Natural killer cell treated with Interleukin-12 subunit alpha and Interleukin-12 subunit beta and Interleukin-15 and Interleukin-18, amount 100 ng/mL, for 72 hours (primary cell): ENCODE measurements around the gene AP1G2. TPM values are rescaled to one million over a fixed set of nuclear protein-coding genes. Genes with fewer than 3 reads are reported as not detected.
"Not testable (repeated sequence)": the region's sequence is repeated elsewhere in the genome, so short reads cannot be mapped to it uniquely, and the experiment has no call there.

Experiments used
- ATAC-seq, 2 donors: fragments of 150-1000 bp; cut with Tn5 transposase in 1 of 2; sonication (Bioruptor Pico), chemical (Tn5 transposase) in 1 of 2; 2 replicates each; pipeline ENCODE4 v1.10.0; 2021
- DNase-seq: peaks from one replicate; pipeline ENCODE4 v3.0.0; 2022; ENCODE audit warnings: low spot score
- H3K27ac Mint-ChIP-seq, 2 donors: 1 replicate in 1 of 2; 2 replicates in 1 of 2; pipeline ENCODE4 v1.8.0; 2022; ENCODE audit warnings: mixed read lengths in 2 of 2, mild to moderate bottlenecking in 1 of 2, moderate library complexity in 1 of 2
- H3K27me3 Mint-ChIP-seq, 2 donors: 1 replicate in 1 of 2; 2 replicates in 1 of 2; pipeline ENCODE4 v1.8.0; 2022; ENCODE audit warnings: mixed read lengths in 2 of 2
- H3K36me3 Mint-ChIP-seq: one replicate; pipeline ENCODE4 v1.8.0; 2022; ENCODE audit warnings: mixed read lengths
- H3K4me1 Mint-ChIP-seq, 2 donors: 1 replicate in 1 of 2; 2 replicates in 1 of 2; pipeline ENCODE4 v1.8.0; 2022; ENCODE audit warnings: low read depth in 2 of 2, mixed read lengths in 2 of 2, mild to moderate bottlenecking in 1 of 2
- H3K4me3 Mint-ChIP-seq: one replicate; pipeline ENCODE4 v1.8.0; 2022; ENCODE audit warnings: mixed read lengths
- H3K9me3 Mint-ChIP-seq: 2 replicates; pipeline ENCODE4 v1.8.0; 2022; ENCODE audit warnings: mixed read lengths
- total RNA-seq, 2 donors: library from RNA; stranded (reverse); gene quantifications; one replicate each; pipeline ENCODE4 v1.2.3, GENCODE V29; 2022

Gene AP1G2
- total RNA-seq, 2 donors from 2014 or later: 151 to 229 TPM

- DNase-seq (no peak), ATAC-seq (peak; percentile 76 to 90)
- H3K27ac Mint-ChIP-seq: peak overlapping the region; percentile 29 to 63
- H3K27me3 Mint-ChIP-seq: no peaks in the 10 kb centered on the region
- H3K9me3 Mint-ChIP-seq: peaks cover 4% of the 10 kb centered on the region
- H3K4me3 Mint-ChIP-seq: peak overlapping the region; percentile 33
- peaks cover 5% of the 10 kb centered on the region for H3K36me3 Mint-ChIP-seq
- peaks cover 35 to 38% of the 10 kb centered on the region in 2 donors for H3K4me1 Mint-ChIP-seq
These were observed 38.5 kb upstream of the AP1G2 start for GRCh38 chr14:23605931-23606585.

GRCh38 chr14:23604675-23605170, 37.1 kb upstream of the AP1G2 start:
- DNase-seq (no peak), ATAC-seq (no peak)
- H3K36me3 Mint-ChIP-seq: peaks cover 5% of the 10 kb centered on the region
- no peak overlapping the region for H3K27ac Mint-ChIP-seq
- H3K9me3 Mint-ChIP-seq: peaks cover 4% of the 10 kb centered on the region
- no peaks in the 10 kb centered on the region for H3K27me3 Mint-ChIP-seq
- no peak overlapping the region for H3K4me3 Mint-ChIP-seq
- peaks cover 22 to 24% of the 10 kb centered on the region in 2 donors for H3K4me1 Mint-ChIP-seq

- Mint-ChIP-seq H3K27ac (no peak overlapping the region), H3K36me3 (peaks cover 4% of the 10 kb centered on the region), H3K27me3 (peaks cover 0 to 2% of the 10 kb centered on the region in 2 donors), H3K4me1 (peaks cover 20 to 21% of the 10 kb centered on the region in 2 donors), H3K9me3 (peaks cover 4% of the 10 kb centered on the region), H3K4me3 (no peak overlapping the region)
- ATAC-seq (no peak), DNase-seq (no peak)
These were observed 36.6 kb upstream of the AP1G2 start for GRCh38 chr14:23604148-23604547.

DNA sequence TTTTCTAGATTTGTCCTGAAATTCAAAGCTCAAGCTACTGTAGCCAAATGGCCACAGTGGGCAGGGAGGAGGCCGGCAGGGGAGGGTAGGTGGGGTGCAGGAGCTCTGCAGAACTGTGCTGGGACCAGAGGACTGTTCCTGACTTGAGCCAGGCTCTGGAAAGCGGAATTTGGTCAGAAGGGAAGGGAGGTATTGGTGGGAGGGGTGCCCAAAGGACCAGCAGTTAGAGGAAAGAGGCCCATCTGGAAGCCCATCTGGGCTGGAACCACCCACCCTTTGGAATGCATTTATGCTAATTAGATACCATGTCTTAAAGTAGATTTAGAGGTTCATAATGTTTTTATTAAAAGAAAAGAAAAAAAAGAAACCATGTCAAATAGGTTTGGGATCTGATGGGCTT, 35.5 kb upstream of the AP1G2 start:
- Mint-ChIP-seq H3K36me3 (no peaks in the 10 kb centered on the region), H3K27ac (no peak overlapping the region), H3K9me3 (no peaks in the 10 kb centered on the region), H3K4me1 (peaks cover 15% of the 10 kb centered on the region in 2 donors), H3K4me3 (no peak overlapping the region), H3K27me3 (peaks cover 0 to 2% of the 10 kb centered on the region in 2 donors)
- DNase-seq (no peak), ATAC-seq (no peak)

GRCh38 chr14:23602181-23603095, 34.8 kb upstream of the AP1G2 start:
- no peak for DNase-seq
- Mint-ChIP-seq H3K9me3 (no peaks in the 10 kb centered on the region), H3K4me1 (peaks cover 14 to 15% of the 10 kb centered on the region in 2 donors), H3K4me3 (no peak overlapping the region), H3K27me3 (peaks cover 0 to 2% of the 10 kb centered on the region in 2 donors), H3K27ac (no peak overlapping the region), H3K36me3 (no peaks in the 10 kb centered on the region)
- ATAC-seq: no peak

DNA sequence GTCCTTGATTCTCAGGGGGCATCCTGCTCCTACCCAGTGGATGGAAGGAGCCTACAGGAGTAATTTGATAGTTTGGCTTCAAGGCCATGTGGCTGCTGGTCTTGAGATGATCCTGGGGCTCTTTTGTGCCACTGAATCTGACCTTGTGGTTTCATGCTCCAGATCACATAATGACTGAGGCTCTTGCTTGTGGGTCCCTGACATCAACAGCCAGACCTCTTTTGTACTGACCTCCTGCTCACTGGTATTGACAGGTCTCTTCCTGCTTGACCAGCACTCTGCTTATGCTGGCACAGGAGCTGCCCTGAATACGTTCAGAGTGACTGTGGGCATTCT, 34.2 kb upstream of the AP1G2 start:
- Mint-ChIP-seq H3K27ac (no peak overlapping the region), H3K27me3 (peaks cover 2 to 5% of the 10 kb centered on the region in 2 donors), H3K4me3 (no peak overlapping the region), H3K36me3 (no peaks in the 10 kb centered on the region), H3K4me1 (peaks cover 12 to 15% of the 10 kb centered on the region in 2 donors), H3K9me3 (no peaks in the 10 kb centered on the region)
- ATAC-seq: no peak
- no peak for DNase-seq

GRCh38 chr14:23601424-23601823, 33.8 kb upstream of the AP1G2 start:
- no peaks in the 10 kb centered on the region for H3K9me3 Mint-ChIP-seq
- peaks cover 8 to 11% of the 10 kb centered on the region in 2 donors for H3K4me1 Mint-ChIP-seq
- no peak for DNase-seq
- no peaks in the 10 kb centered on the region for H3K36me3 Mint-ChIP-seq
- H3K27ac Mint-ChIP-seq: no peak overlapping the region
- ATAC-seq: no peak
- H3K4me3 Mint-ChIP-seq: no peak overlapping the region
- H3K27me3 Mint-ChIP-seq: peaks cover 2 to 8% of the 10 kb centered on the region in 2 donors

GRCh38 chr14:23600806-23601205, 33.2 kb upstream of the AP1G2 start:
- Mint-ChIP-seq H3K9me3 (no peaks in the 10 kb centered on the region), H3K4me3 (no peak overlapping the region), H3K36me3 (no peaks in the 10 kb centered on the region), H3K4me1 (peaks cover 4 to 5% of the 10 kb centered on the region in 2 donors), H3K27me3 (peaks cover 2 to 8% of the 10 kb centered on the region in 2 donors), H3K27ac (no peak overlapping the region)
- DNase-seq (no peak), ATAC-seq (no peak)

GRCh38 chr14:23600322-23600707, 32.7 kb upstream of the AP1G2 start:
- Mint-ChIP-seq H3K36me3 (no peaks in the 10 kb centered on the region), H3K27ac (no peak overlapping the region), H3K9me3 (no peaks in the 10 kb centered on the region), H3K4me1 (no peaks in the 10 kb centered on the region), H3K4me3 (no peak overlapping the region), H3K27me3 (peaks cover 2 to 8% of the 10 kb centered on the region in 2 donors)
- ATAC-seq: no peak
- no peak for DNase-seq

GRCh38 chr14:23594191-23594590, 26.6 kb upstream of the AP1G2 start:
- peaks cover 0 to 14% of the 10 kb centered on the region in 2 donors for H3K27me3 Mint-ChIP-seq
- not testable (repeated sequence) for H3K36me3 Mint-ChIP-seq

GRCh38 chr14:23590198-23590597, 22.6 kb upstream of the AP1G2 start:
- no peak for DNase-seq
- H3K9me3 Mint-ChIP-seq: no peaks in the 10 kb centered on the region
- H3K36me3 Mint-ChIP-seq: no peaks in the 10 kb centered on the region
- no peak overlapping the region for H3K27ac Mint-ChIP-seq
- no peak for ATAC-seq
- peaks cover 3 to 7% of the 10 kb centered on the region in 2 donors for H3K4me1 Mint-ChIP-seq
- peaks cover 13 to 17% of the 10 kb centered on the region in 2 donors for H3K27me3 Mint-ChIP-seq
- no peak overlapping the region for H3K4me3 Mint-ChIP-seq

More at GRCh38 chr14:23594191-23594590, 26.6 kb upstream of the AP1G2 start:
- not testable (repeated sequence) for DNase-seq, ATAC-seq, H3K4me3 Mint-ChIP-seq, H3K9me3 Mint-ChIP-seq, H3K27ac Mint-ChIP-seq, H3K4me1 Mint-ChIP-seq

- ATAC-seq (no peak), DNase-seq (no peak)
- peaks cover 8 to 17% of the 10 kb centered on the region in 2 donors for H3K27me3 Mint-ChIP-seq
- H3K27ac Mint-ChIP-seq: no peak overlapping the region
- no peak overlapping the region for H3K4me3 Mint-ChIP-seq
- no peaks in the 10 kb centered on the region for H3K36me3 Mint-ChIP-seq
- peaks cover 3 to 7% of the 10 kb centered on the region in 2 donors for H3K4me1 Mint-ChIP-seq
- H3K9me3 Mint-ChIP-seq: no peaks in the 10 kb centered on the region
These were observed 22.0 kb upstream of the AP1G2 start for GRCh38 chr14:23589606-23590005.

DNA sequence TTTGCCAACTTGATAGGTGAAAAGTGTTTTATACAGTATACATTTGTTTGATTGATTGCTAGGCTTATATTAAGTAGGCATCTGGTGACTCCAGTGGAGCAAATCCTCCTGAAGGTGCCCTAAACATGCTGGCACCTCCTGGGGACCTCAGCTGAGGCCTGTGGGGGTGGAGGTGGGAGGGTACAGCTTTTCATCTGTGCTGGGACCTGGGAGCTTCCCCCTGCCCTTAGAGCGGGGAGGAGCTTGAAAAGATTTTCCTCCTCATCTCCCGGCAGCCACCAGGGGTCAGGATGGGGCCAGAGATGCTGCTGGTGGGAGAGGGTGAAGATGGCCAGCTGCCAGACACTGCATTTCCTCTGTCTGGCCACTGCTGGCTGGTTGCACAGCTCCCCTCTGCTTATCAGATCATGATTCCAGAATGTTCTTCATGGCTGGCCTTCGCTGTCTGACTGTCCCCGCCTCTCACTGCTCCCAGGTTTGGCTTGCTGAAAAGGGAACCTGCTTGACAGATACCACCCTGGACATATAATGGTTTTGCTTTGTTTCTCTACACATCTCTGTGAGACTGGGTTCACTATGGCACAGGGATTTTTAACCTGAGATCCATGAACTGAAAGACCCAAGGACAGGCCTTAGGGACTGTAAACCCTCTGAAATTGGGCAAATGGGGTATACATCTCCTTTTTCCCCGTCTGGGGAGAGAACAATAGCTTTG, 21.4 kb upstream of the AP1G2 start:
- Mint-ChIP-seq H3K4me1 (peaks cover 3 to 7% of the 10 kb centered on the region in 2 donors), H3K4me3 (no peak overlapping the region), H3K36me3 (no peaks in the 10 kb centered on the region), H3K27ac (no peak overlapping the region), H3K9me3 (no peaks in the 10 kb centered on the region), H3K27me3 (peaks cover 7 to 17% of the 10 kb centered on the region in 2 donors)
- DNase-seq: no peak
- peak; percentile 91 to 98 for ATAC-seq
